Activated CD4-positive, alpha-beta memory T cell treated with anti-CD3 and anti-CD28 coated beads for 36 hours (primary cell): ENCODE data around the gene SNORC. TPM values are rescaled to one million over a fixed set of nuclear protein-coding genes. Genes with fewer than 3 reads are reported as not detected.

Source experiments
- CTCF ChIA-PET: fragments of 350-600 bp; sonication (Branson Sonifier 250); formaldehyde crosslinking; loops from one replicate; lab custom pipeline; 2021; ENCODE audit warnings: antibody characterized with exemption, inconsistent platforms; lab: Charles Lee
- POLR2A ChIA-PET: fragments of 350-600 bp; sonication (Branson Sonifier 250); formaldehyde crosslinking; loops from one replicate; lab custom pipeline; 2021; ENCODE audit warnings: antibody characterized with exemption; lab: Charles Lee
- DNase-seq: peaks from one replicate; pipeline ENCODE4 v3.0.0-alpha.2; 2020
- H3K27ac Mint-ChIP-seq: one replicate; pipeline ENCODE4 v1.8.0; 2021; ENCODE audit warnings: mixed read lengths
- H3K27me3 Mint-ChIP-seq: one replicate; pipeline ENCODE4 v1.8.0; 2021; ENCODE audit warnings: mixed read lengths
- H3K36me3 Mint-ChIP-seq: one replicate; pipeline ENCODE4 v1.8.0; 2021; ENCODE audit warnings: mixed read lengths
- H3K4me1 Mint-ChIP-seq: one replicate; pipeline ENCODE4 v1.8.0; 2021; ENCODE audit warnings: low read depth, mixed read lengths
- H3K4me3 Mint-ChIP-seq: one replicate; pipeline ENCODE4 v1.8.0; 2021; ENCODE audit warnings: mild to moderate bottlenecking, mixed read lengths
- H3K9me3 Mint-ChIP-seq: one replicate; pipeline ENCODE4 v1.8.0; 2021; ENCODE audit warnings: mixed read lengths
- intact Hi-C: fragments of 100-400 bp; cut with micrococcal nuclease; formaldehyde crosslinking; loops from one replicate; pipeline ENCODE4 v1.15.1; 2023
- total RNA-seq, 2 experiments: library from RNA; stranded (reverse); gene quantifications; one replicate each; pipeline ENCODE4 v1.2.3, GENCODE V29; 2021

Gene SNORC
- total RNA-seq, result 1 to 10 TPM in 1 of 2 experiments, under 1 TPM in 1; 0.85 to 1.7 TPM

- Mint-ChIP-seq H3K9me3 (no peaks in the 10 kb centered on the region), H3K27me3 (peaks cover 11% of the 10 kb centered on the region), H3K36me3 (no peaks in the 10 kb centered on the region), H3K4me1 (no peaks in the 10 kb centered on the region), H3K27ac (no peak within 1 kb of the TSS), H3K4me3 (no peak within 1 kb of the TSS)
- peak; percentile 4 for DNase-seq
- CTCF ChIA-PET, result no interaction called here
- POLR2A ChIA-PET, result no interaction called here
- intact Hi-C loops, result no loop called here
These were observed at the start of gene SNORC for GRCh38 chr2:232870018-232870765. TSS of gene SNORC (plus strand) at chr2:232870264. CDS start at chr2:232870342, 78 bp downstream.

- no peak for DNase-seq
- Mint-ChIP-seq H3K36me3 (peaks cover 40% of the 10 kb centered on the region), H3K4me3 (no peak overlapping the region), H3K4me1 (peaks cover 5% of the 10 kb centered on the region), H3K9me3 (peaks cover 4% of the 10 kb centered on the region), H3K27me3 (no peaks in the 10 kb centered on the region), H3K27ac (no peak overlapping the region)
- intact Hi-C loops, result no loop called here
- ChIA-PET POLR2A (no interaction called here), CTCF (no interaction called here)
These were observed 40.1 kb upstream of the SNORC start for GRCh38 chr2:232829988-232830387.

- POLR2A ChIA-PET, result no interaction called here
- H3K27me3 Mint-ChIP-seq, result no peaks in the 10 kb centered on the region
- intact Hi-C loops, result no loop called here
- peaks cover 6% of the 10 kb centered on the region for H3K4me1 Mint-ChIP-seq
- H3K36me3 Mint-ChIP-seq, result peaks cover 33% of the 10 kb centered on the region
- CTCF ChIA-PET, result no interaction called here
- no peak overlapping the region for H3K4me3 Mint-ChIP-seq
- DNase-seq, result no peak
- H3K9me3 Mint-ChIP-seq, result no peaks in the 10 kb centered on the region
- H3K27ac Mint-ChIP-seq, result no peak overlapping the region
These were observed 38.6 kb upstream of the SNORC start for GRCh38 chr2:232831496-232831895.

GRCh38 chr2:232833830-232834229 is 36.2 kb upstream of the SNORC start:
- H3K27me3 Mint-ChIP-seq, result no peaks in the 10 kb centered on the region
- ChIA-PET CTCF (no interaction called here), POLR2A (no interaction called here)
- H3K27ac Mint-ChIP-seq, result peak overlapping the region; percentile 6
- peaks cover 34% of the 10 kb centered on the region for H3K36me3 Mint-ChIP-seq
- no peak for DNase-seq
- H3K4me3 Mint-ChIP-seq, result no peak overlapping the region
- H3K9me3 Mint-ChIP-seq, result no peaks in the 10 kb centered on the region
- intact Hi-C loops, result no loop called here
- H3K4me1 Mint-ChIP-seq, result peaks cover 23% of the 10 kb centered on the region

GRCh38 chr2:232835687-232836208 is 34.3 kb upstream of the SNORC start:
- intact Hi-C loops, result loop anchor here (5.0 kb wide), 2 partner anchors 53 to 417 kb away; partner anchors contain the start of gene ATG16L1
- H3K36me3 Mint-ChIP-seq, result peaks cover 46% of the 10 kb centered on the region
- no peak for DNase-seq
- no peak overlapping the region for H3K27ac Mint-ChIP-seq
- no peak overlapping the region for H3K4me3 Mint-ChIP-seq
- no peaks in the 10 kb centered on the region for H3K27me3 Mint-ChIP-seq
- H3K9me3 Mint-ChIP-seq, result no peaks in the 10 kb centered on the region
- POLR2A ChIA-PET, result no interaction called here
- CTCF ChIA-PET, result interaction anchor here (1.4 kb wide), 1 partner anchor 218 kb away, joined by 3 read pairs; no protein-coding TSS in a partner anchor
- H3K4me1 Mint-ChIP-seq, result peaks cover 31% of the 10 kb centered on the region

- H3K27ac Mint-ChIP-seq, result peak overlapping the region; percentile 66
- CTCF ChIA-PET, result interaction anchor here (0.6 kb wide), 1 partner anchor 17 kb away, joined by 3 read pairs; no protein-coding TSS in a partner anchor
These were observed 33.1 kb upstream of the SNORC start for GRCh38 chr2:232836934-232837333.

GRCh38 chr2:232838406-232838874 is 31.6 kb upstream of the SNORC start:
- POLR2A ChIA-PET, result no interaction called here
- Mint-ChIP-seq H3K4me1 (peaks cover 31% of the 10 kb centered on the region), H3K36me3 (peaks cover 37% of the 10 kb centered on the region)

More at GRCh38 chr2:232836934-232837333, 33.1 kb upstream of the SNORC start:
- POLR2A ChIA-PET, result no interaction called here
- Mint-ChIP-seq H3K4me1 (peaks cover 31% of the 10 kb centered on the region), H3K27me3 (no peaks in the 10 kb centered on the region), H3K4me3 (no peak overlapping the region), H3K9me3 (no peaks in the 10 kb centered on the region), H3K36me3 (peaks cover 43% of the 10 kb centered on the region)
- no peak for DNase-seq
- intact Hi-C loops, result loop anchor here (5.0 kb wide), 2 partner anchors 55 to 415 kb away; partner anchors contain the start of gene ATG16L1

GRCh38 chr2:232839411-232840079 is 30.5 kb upstream of the SNORC start:
- no peak overlapping the region for H3K4me3 Mint-ChIP-seq
- H3K9me3 Mint-ChIP-seq, result no peaks in the 10 kb centered on the region
- H3K4me1 Mint-ChIP-seq, result peaks cover 31% of the 10 kb centered on the region
- peaks cover 38% of the 10 kb centered on the region for H3K36me3 Mint-ChIP-seq
- peak overlapping the region; percentile 62 for H3K27ac Mint-ChIP-seq
- intact Hi-C loops, result loop anchor here (5.0 kb wide), 2 partner anchors 57 to 413 kb away; partner anchors contain the start of gene ATG16L1
- POLR2A ChIA-PET, result no interaction called here
- H3K27me3 Mint-ChIP-seq, result no peaks in the 10 kb centered on the region
- CTCF ChIA-PET, result interaction anchor here (0.6 to 0.7 kb wide), 2 partner anchors 14 to 120 kb away, joined by 3 read pairs; no protein-coding TSS in a partner anchor
- no peak for DNase-seq

More at GRCh38 chr2:232838406-232838874, 31.6 kb upstream of the SNORC start:
- CTCF ChIA-PET, result no interaction called here
- intact Hi-C loops, result loop anchor here (5.0 kb wide), 2 partner anchors 56 to 414 kb away; partner anchors contain the start of gene ATG16L1
- H3K4me3 Mint-ChIP-seq, result no peak overlapping the region
- no peaks in the 10 kb centered on the region for H3K27me3 Mint-ChIP-seq
- H3K27ac Mint-ChIP-seq, result peak overlapping the region; percentile 78
- H3K9me3 Mint-ChIP-seq, result no peaks in the 10 kb centered on the region
- DNase-seq, result peak; percentile 77

GRCh38 chr2:232842689-232843088 is 27.4 kb upstream of the SNORC start:
- no peak for DNase-seq
- Mint-ChIP-seq H3K27ac (no peak overlapping the region), H3K27me3 (no peaks in the 10 kb centered on the region), H3K36me3 (peaks cover 43% of the 10 kb centered on the region), H3K4me1 (peaks cover 19% of the 10 kb centered on the region), H3K4me3 (no peak overlapping the region), H3K9me3 (no peaks in the 10 kb centered on the region)
- ChIA-PET CTCF (interaction anchor here (0.9 to 1.5 kb wide), 3 partner anchors 10 to 211 kb away, joined by 3 to 6 read pairs (median 4); no protein-coding TSS in a partner anchor), POLR2A (no interaction called here)
- intact Hi-C loops, result no loop called here

GRCh38 chr2:232843834-232844233 is 26.2 kb upstream of the SNORC start:
- H3K36me3 Mint-ChIP-seq, result peaks cover 45% of the 10 kb centered on the region
- H3K27me3 Mint-ChIP-seq, result no peaks in the 10 kb centered on the region

GRCh38 chr2:232846055-232846454 is 24.0 kb upstream of the SNORC start:
- no peaks in the 10 kb centered on the region for H3K9me3 Mint-ChIP-seq
- intact Hi-C loops, result no loop called here
- ChIA-PET POLR2A (no interaction called here), CTCF (no interaction called here)
- no peak overlapping the region for H3K4me3 Mint-ChIP-seq
- H3K4me1 Mint-ChIP-seq, result no peaks in the 10 kb centered on the region
- peaks cover 42% of the 10 kb centered on the region for H3K36me3 Mint-ChIP-seq
- H3K27ac Mint-ChIP-seq, result no peak overlapping the region
- no peaks in the 10 kb centered on the region for H3K27me3 Mint-ChIP-seq
- DNase-seq, result no peak

More at GRCh38 chr2:232843834-232844233, 26.2 kb upstream of the SNORC start:
- POLR2A ChIA-PET, result no interaction called here
- DNase-seq, result no peak
- H3K4me3 Mint-ChIP-seq, result no peak overlapping the region
- CTCF ChIA-PET, result interaction anchor here (0.9 to 1.4 kb wide), 3 partner anchors 9 to 210 kb away, joined by 3 to 5 read pairs (median 4); no protein-coding TSS in a partner anchor
- intact Hi-C loops, result no loop called here
- H3K27ac Mint-ChIP-seq, result no peak overlapping the region
- peaks cover 8% of the 10 kb centered on the region for H3K4me1 Mint-ChIP-seq
- no peaks in the 10 kb centered on the region for H3K9me3 Mint-ChIP-seq
